Cardiac fibroblast (primary cell): ENCODE results near the gene CDIPT.

Experiments used
- DNase-seq, 2 donors: peaks; one replicate each; pipeline versions ENCODE4 v3.0.0 to v3.0.0-alpha.2; 2010; ENCODE audit warnings: low read depth in 2 of 2
- H3K4me3 ChIP-seq, 2 donors: replicated peaks in 1 of 2; 1 replicate in 1 of 2; 2 replicates in 1 of 2; pipeline ENCODE4 v1.5.1; 2011; ENCODE audit warnings: low read depth in 2 of 2, low read length in 2 of 2, mild to moderate bottlenecking in 2 of 2, moderate library complexity in 1 of 2
- TF ChIP-seq, protein P1 (sequence below): IDR thresholded peaks from one replicate; pipeline ENCODE4 v1.5.1; 2011; ENCODE audit warnings: low read depth, mild to moderate bottlenecking, low read length, inconsistent platforms

CDIPT gene

GRCh38 chr16:29849505-29849904, 13.5 kb downstream of the CDIPT start:
- DNase-seq: no peak
- TF ChIP-seq, protein P1, sequence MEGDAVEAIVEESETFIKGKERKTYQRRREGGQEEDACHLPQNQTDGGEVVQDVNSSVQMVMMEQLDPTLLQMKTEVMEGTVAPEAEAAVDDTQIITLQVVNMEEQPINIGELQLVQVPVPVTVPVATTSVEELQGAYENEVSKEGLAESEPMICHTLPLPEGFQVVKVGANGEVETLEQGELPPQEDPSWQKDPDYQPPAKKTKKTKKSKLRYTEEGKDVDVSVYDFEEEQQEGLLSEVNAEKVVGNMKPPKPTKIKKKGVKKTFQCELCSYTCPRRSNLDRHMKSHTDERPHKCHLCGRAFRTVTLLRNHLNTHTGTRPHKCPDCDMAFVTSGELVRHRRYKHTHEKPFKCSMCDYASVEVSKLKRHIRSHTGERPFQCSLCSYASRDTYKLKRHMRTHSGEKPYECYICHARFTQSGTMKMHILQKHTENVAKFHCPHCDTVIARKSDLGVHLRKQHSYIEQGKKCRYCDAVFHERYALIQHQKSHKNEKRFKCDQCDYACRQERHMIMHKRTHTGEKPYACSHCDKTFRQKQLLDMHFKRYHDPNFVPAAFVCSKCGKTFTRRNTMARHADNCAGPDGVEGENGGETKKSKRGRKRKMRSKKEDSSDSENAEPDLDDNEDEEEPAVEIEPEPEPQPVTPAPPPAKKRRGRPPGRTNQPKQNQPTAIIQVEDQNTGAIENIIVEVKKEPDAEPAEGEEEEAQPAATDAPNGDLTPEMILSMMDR: no peak
- H3K4me3 ChIP-seq: no peak overlapping the region

DNA sequence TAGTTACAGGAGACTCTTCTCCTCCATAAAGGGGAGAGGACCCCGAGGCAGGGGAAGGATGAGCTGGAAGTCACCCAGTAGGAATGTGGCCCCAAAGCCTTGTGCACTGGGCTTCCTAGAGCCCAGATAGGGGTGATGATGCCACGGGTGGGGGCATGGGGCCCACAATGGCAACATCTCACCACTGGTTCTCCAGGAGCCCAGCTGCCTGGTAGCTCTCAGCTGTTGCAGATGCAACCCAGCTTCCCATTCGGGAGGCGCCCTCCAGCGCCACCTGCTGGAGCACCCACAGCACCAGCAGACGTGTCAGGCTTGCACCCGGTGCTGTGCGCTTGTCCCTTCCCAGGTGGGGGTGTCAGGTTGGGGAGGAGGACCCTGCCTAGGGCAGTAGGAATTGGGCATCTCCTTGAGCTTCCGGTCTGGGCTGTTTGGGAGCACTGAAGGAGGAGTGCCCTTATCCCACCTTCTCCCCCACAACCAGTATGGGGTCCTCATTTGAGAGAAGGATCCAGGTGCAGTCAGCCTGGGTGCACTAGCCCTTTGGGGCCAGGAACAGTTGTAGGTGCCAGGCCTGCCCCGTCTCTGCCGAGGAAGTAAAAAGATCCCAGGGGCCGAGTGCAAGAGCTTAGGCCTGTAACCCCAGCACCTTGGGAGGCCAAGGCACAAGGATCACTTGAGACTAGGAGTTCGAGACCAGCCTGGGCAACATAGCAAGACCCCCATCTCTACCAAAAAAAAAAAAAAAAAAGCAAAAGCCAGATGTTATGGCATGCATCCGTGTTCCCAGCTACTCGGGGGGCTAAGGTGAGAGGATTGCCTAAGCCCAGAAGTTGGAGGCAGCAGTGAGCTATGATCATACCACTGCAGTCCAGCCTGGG, 14.4 kb downstream of the CDIPT start:
- DNase-seq: peak; percentile 71 to 73
- TF ChIP-seq, protein P1: peak; percentile 90
- no peak overlapping the region for H3K4me3 ChIP-seq

DNA sequence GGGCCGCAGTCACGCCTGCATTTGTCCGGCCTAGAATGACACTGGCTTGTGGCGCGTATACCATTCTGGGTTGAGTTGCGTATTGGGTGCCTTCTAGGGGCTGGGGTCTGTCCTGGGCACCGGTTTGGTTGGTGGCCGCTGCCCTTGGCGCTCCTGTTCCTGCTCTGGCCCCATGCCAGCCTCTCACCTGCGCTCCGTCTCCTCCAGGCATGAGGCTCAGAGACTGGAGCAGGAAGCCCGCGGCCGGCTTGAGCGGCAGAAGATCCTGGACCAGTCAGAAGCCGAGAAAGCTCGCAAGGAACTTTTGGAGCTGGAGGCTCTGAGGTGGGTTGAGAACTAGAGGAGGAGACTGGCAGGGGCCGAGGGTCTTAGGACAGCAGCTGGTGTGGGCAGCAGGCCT, 17.4 kb downstream of the CDIPT start:
- DNase-seq: no peak
- no peak overlapping the region for H3K4me3 ChIP-seq
- TF ChIP-seq, protein P1: no peak

DNA sequence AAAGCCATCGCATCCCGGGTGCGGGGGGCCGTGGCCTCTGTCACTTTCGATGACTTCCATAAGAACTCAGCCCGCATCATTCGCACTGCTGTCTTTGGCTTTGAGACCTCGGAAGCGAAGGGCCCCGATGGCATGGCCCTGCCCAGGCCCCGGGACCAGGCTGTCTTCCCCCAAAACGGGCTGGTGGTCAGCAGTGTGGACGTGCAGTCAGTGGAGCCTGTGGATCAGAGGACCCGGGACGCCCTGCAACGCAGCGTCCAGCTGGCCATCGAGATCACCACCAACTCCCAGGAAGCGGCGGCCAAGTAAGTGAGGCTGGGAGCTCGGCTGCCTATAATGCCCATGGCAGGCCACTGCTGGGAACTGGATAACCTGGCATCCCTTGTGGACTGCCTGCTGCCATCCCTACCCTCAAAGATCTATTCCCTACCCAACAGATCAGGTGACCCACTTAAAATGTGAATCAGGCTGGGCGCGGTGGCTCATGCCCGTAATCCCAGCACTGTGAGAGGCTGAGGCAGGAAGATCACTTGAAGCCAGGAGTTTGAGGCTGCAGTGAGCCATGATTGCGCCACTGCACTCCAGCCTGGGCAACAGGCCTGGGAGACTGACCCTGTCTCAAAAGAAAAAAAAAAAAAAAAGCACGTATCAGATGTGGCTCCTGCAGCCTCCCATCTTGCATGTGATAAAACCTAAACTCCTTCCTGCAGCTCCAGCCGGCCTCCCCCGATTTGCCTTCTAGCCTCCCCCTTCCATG, 18.3 kb downstream of the CDIPT start:
- DNase-seq: peak in 1 of 2 donors; percentile 78
- TF ChIP-seq, protein P1: no peak
- no peak overlapping the region for H3K4me3 ChIP-seq

DNA sequence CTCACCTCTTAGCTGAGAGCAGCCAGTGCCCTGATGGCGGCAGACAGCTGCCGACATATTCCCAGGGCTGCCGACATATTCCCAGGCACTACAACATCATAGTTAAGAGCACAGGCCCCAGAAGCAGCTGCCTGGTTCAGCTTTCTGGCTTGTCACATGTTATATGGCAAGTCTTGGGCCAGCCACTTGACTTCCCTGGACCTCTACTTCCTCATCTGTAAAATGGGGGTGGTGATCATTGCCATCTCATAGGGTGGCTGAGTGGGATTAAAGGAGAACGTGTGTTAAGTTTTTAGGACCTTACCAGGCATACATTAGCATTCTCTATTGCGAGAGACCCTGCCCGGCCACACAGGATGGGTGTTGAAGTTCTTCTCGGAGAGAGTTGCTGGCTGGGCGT, 19.1 kb downstream of the CDIPT start:
- no peak for DNase-seq
- TF ChIP-seq, protein P1: no peak
- H3K4me3 ChIP-seq: no peak overlapping the region

GRCh38 chr16:29842732-29843346, 20.2 kb downstream of the CDIPT start:
- H3K4me3 ChIP-seq: no peak overlapping the region
- no peak for DNase-seq
- TF ChIP-seq, protein P1: no peak
